H4 (cell line): Measurements from ENCODE around the gene ZNF776. TPM values are rescaled to one million over a fixed set of nuclear protein-coding genes. Genes with fewer than 3 reads are reported as not detected.
"Not testable (repeated sequence)": the region's sequence is repeated elsewhere in the genome, so short reads cannot be mapped to it uniquely, and the experiment has no call there.

ENCODE experiments used
- DNase-seq: peaks from one replicate; pipeline ENCODE4 v3.0.0-alpha.2; 2015; ENCODE audit warnings: low spot score
- total RNA-seq: library from RNA; depleted of rRNA; stranded (reverse); fragments of >200 nt; shearing (Covaris generic); gene quantifications from 2 replicates; pipeline ENCODE4 v1.2.3, GENCODE V29; 2014; rRNA removed

Gene ZNF776
- 10.7 and 23.8 TPM in 2 replicates for total RNA-seq

- peak; percentile 90 for DNase-seq
Measured at GRCh38 chr19:57746580-57747471, at the start of gene ZNF776. TSS of gene ZNF776 (plus strand) at chr19:57746815. CDS start at chr19:57747059, 244 bp downstream.

GRCh38 chr19:57701625-57702024 lies 45.0 kb upstream of the ZNF776 start:
- no peak for DNase-seq

- DNase-seq, result no peak
Measured at GRCh38 chr19:57706346-57706745, 40.3 kb upstream of the ZNF776 start.

GRCh38 chr19:57708641-57709361 lies 37.8 kb upstream of the ZNF776 start, which contains the start of gene ZNF154:
TSS of gene ZNF154 (minus strand) at chr19:57709204. CDS start at chr19:57708971, 233 bp downstream.
- DNase-seq, result no peak

- DNase-seq, result no peak
Measured at GRCh38 chr19:57709616-57710015, 37.0 kb upstream of the ZNF776 start.

GRCh38 chr19:57712222-57712621 lies 34.4 kb upstream of the ZNF776 start:
- DNase-seq, result no peak

GRCh38 chr19:57719424-57719823 lies 27.2 kb upstream of the ZNF776 start:
- DNase-seq, result no peak

GRCh38 chr19:57719901-57720519 lies 26.6 kb upstream of the ZNF776 start:
- no peak for DNase-seq

- DNase-seq, result no peak
Measured at GRCh38 chr19:57720878-57721277, 25.7 kb upstream of the ZNF776 start.

- not testable (repeated sequence) for DNase-seq
Measured at GRCh38 chr19:57738320-57738719, 8.3 kb upstream of the ZNF776 start.

- DNase-seq, result not testable (repeated sequence)
Measured at GRCh38 chr19:57738770-57739169, 7.8 kb upstream of the ZNF776 start.

- DNase-seq, result no peak
Measured at GRCh38 chr19:57747472-57747807, 825 bp downstream of the ZNF776 start.

- no peak for DNase-seq
Measured at GRCh38 chr19:57748029-57748428, 1.4 kb downstream of the ZNF776 start.

GRCh38 chr19:57754091-57754673 lies 7.6 kb downstream of the ZNF776 start:
- DNase-seq, result no peak

- no peak for DNase-seq
Measured at GRCh38 chr19:57755031-57755430, 8.4 kb downstream of the ZNF776 start.

GRCh38 chr19:57757941-57758340 lies 11.3 kb downstream of the ZNF776 start:
- no peak for DNase-seq

GRCh38 chr19:57759096-57759495 lies 12.5 kb downstream of the ZNF776 start:
- DNase-seq, result no peak

- peak; percentile 94 for DNase-seq
Measured at GRCh38 chr19:57769345-57770131, 22.9 kb downstream of the ZNF776 start, which contains the start of gene ZNF586. TSS of gene ZNF586 (plus strand) at chr19:57769676. CDS start at chr19:57769843, 167 bp downstream.

- no peak for DNase-seq
Measured at GRCh38 chr19:57771417-57771816, 24.8 kb downstream of the ZNF776 start.

GRCh38 chr19:57773488-57773887 lies 26.9 kb downstream of the ZNF776 start:
- no peak for DNase-seq

- DNase-seq, result no peak
Measured at GRCh38 chr19:57776764-57777296, 30.2 kb downstream of the ZNF776 start.
